Activated naive CD4-positive, alpha-beta T cell treated with anti-CD3 and anti-CD28 coated beads for 36 hours (primary cell): Measurements from ENCODE around the gene TBKBP1. TPM values are rescaled to one million over a fixed set of nuclear protein-coding genes. Genes with fewer than 3 reads are reported as not detected.
"Not testable (repeated sequence)": the region's sequence is repeated elsewhere in the genome, so short reads cannot be mapped to it uniquely, and the experiment has no call there.

Experiments
- CTCF ChIA-PET: fragments of 350-600 bp; sonication (Branson Sonifier 250); formaldehyde crosslinking; loops from one replicate; lab custom pipeline; 2021; ENCODE audit warnings: antibody characterized with exemption; lab: Charles Lee
- DNase-seq: peaks from one replicate; pipeline ENCODE4 v3.0.0-alpha.2; 2020
- H3K27ac Mint-ChIP-seq: one replicate; pipeline ENCODE4 v1.8.0; 2021; ENCODE audit warnings: mild to moderate bottlenecking, mixed read lengths
- H3K27me3 Mint-ChIP-seq: one replicate; pipeline ENCODE4 v1.8.0; 2021; ENCODE audit warnings: low read depth, mixed read lengths
- H3K36me3 Mint-ChIP-seq: one replicate; pipeline ENCODE4 v1.8.0; 2021; ENCODE audit warnings: low read depth, mixed read lengths
- H3K4me1 Mint-ChIP-seq: one replicate; pipeline ENCODE4 v1.8.0; 2021; ENCODE audit warnings: low read depth, mixed read lengths
- H3K4me3 Mint-ChIP-seq: one replicate; pipeline ENCODE4 v1.8.0; 2021; ENCODE audit warnings: mild to moderate bottlenecking, moderate library complexity, mixed read lengths
- H3K9me3 Mint-ChIP-seq: one replicate; pipeline ENCODE4 v1.8.0; 2021; ENCODE audit warnings: mixed read lengths
- intact Hi-C: fragments of 100-400 bp; cut with micrococcal nuclease; formaldehyde crosslinking; loops from one replicate; pipeline ENCODE4 v1.15.1; 2023
- total RNA-seq, 2 experiments: library from RNA; stranded (reverse); gene quantifications; one replicate each; pipeline ENCODE4 v1.2.3, GENCODE V29; 2021

The TBKBP1 gene
- total RNA-seq, 2 experiments from 2014 or later: 19.5 to 19.7 TPM

DNA sequence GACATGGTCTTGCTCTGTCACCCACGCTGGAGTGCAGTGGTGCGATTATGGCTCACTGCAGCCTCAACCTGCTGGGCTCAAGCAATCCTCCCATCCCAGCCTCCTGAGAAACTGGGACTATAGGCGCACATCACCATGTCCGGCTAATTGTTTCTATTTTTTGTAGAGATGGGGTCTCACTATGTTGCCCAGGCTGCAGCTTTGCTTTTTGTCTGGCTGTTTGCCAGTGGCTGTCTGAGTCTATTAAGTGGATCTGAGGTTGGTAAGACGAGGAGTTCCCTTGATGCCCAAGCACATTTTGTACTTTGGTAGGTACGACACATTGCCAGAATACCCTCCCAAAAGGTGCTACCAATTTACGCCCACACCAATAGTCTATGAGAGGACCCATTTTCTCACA, 44.2 kb downstream of the TBKBP1 start:
- peaks cover 66% of the 10 kb centered on the region for H3K4me1 Mint-ChIP-seq
- no peak for DNase-seq
- peaks cover 76% of the 10 kb centered on the region for H3K36me3 Mint-ChIP-seq
- no peak overlapping the region for H3K4me3 Mint-ChIP-seq
- intact Hi-C loops: no loop called here
- H3K27me3 Mint-ChIP-seq: no peaks in the 10 kb centered on the region
- H3K9me3 Mint-ChIP-seq: no peaks in the 10 kb centered on the region
- CTCF ChIA-PET: interaction anchor here (0.5 to 8.5 kb wide), 5 partner anchors 12 to 40 kb away, joined by 3 to 158 read pairs (median 3); no protein-coding TSS in a partner anchor
- H3K27ac Mint-ChIP-seq: no peak overlapping the region

DNA sequence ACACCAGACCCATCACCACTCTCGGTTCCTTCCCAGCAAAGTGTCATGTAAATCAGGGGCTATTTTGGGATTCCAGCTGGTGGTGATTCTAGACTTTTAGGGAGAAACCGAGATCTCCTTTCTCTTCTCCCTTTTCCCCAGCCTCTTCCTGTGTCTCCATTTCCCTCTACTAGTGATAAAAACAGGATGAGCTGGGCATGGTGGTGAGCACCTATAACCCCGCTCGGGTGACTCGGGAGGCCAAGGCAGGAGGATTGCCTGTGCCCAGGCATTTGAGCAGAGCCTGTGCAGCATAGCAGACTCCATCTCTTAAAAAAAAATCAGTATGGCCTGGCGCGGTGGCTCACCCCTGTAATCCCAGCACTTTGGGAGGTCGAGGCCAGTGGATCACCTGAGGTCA, 45.2 kb downstream of the TBKBP1 start:
- Mint-ChIP-seq H3K4me1 (peaks cover 69% of the 10 kb centered on the region), H3K4me3 (no peak overlapping the region), H3K9me3 (no peaks in the 10 kb centered on the region), H3K36me3 (peaks cover 78% of the 10 kb centered on the region), H3K27me3 (no peaks in the 10 kb centered on the region), H3K27ac (peak overlapping the region; percentile 50)
- CTCF ChIA-PET: interaction anchor here (0.6 to 5.7 kb wide), 5 partner anchors 34 to 83 kb away, joined by 3 to 62 read pairs (median 3); partner anchors contain the start of gene OSBPL7
- DNase-seq: no peak
- intact Hi-C loops: no loop called here

DNA sequence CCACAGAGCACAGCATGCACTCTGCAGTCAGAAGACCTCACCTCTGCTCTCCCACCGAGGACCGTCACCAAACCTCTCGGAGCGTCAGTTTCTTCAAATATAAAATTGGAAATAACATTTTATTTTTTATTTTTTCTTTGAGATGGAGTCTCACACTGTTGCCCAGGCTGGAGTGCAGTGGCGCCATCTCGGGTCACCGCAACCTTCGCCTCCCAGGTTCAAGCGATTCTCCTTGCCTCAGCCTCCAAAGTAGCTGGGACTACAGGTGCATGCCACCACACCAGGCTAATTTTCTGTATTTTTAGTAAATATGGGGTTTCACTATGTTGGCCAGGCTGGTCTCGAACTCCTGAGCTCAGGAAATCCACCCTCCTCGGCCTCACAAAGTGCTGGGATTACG, 46.0 kb downstream of the TBKBP1 start:
- H3K27me3 Mint-ChIP-seq, DNase-seq, H3K9me3 Mint-ChIP-seq, H3K4me3 Mint-ChIP-seq, intact Hi-C loops: not testable (repeated sequence)
- H3K36me3 Mint-ChIP-seq: peaks cover 78% of the 10 kb centered on the region
- peak overlapping the region; percentile 47 for H3K27ac Mint-ChIP-seq
- CTCF ChIA-PET: interaction anchor here (1.5 to 5.7 kb wide), 3 partner anchors 41 to 82 kb away, joined by 3 to 62 read pairs (median 4); partner anchors contain the start of gene OSBPL7
- H3K4me1 Mint-ChIP-seq: peaks cover 67% of the 10 kb centered on the region

DNA sequence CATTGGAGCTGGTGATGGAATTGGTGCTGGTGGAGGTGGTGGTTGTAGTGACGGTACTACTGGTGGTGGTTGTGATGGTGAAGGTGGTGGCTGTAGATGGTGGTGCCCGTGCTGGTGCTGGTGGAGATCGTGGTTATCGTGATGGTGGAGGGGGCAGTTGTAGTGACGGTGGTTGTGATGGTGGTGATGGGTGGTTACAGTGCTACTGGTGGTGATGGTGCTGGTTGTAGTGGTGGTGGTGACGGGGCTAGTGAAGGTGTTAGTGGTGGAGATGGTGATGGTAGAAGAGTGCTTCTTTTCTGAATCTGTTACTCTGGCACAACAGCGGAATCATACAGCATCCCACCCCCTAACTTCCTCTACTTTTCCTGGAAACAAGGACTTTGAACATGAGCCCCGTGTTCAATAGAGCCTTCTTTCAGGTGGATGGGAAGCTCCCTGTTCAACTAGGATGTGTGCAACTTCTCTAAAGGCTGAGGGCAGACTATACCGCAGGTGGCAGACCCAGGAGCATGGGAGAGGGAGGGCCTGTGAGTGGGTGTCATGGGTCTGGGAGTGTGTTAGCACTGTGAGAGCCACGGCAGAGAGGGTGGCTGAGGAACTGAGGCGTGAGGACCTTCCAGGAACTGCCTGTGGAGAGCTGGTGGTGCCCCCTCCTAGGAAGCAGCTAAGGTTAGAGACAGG, 47.3 kb downstream of the TBKBP1 start:
- H3K36me3 Mint-ChIP-seq: peaks cover 78% of the 10 kb centered on the region
- intact Hi-C loops: no loop called here
- peak overlapping the region; percentile 65 for H3K27ac Mint-ChIP-seq
- no peaks in the 10 kb centered on the region for H3K9me3 Mint-ChIP-seq
- CTCF ChIA-PET: interaction anchor here (0.7 to 5.7 kb wide), 5 partner anchors 11 to 92 kb away, joined by 3 to 62 read pairs (median 3); partner anchors contain the start of gene KPNB1
- DNase-seq: no peak
- peak overlapping the region; percentile 2 for H3K4me3 Mint-ChIP-seq
- no peaks in the 10 kb centered on the region for H3K27me3 Mint-ChIP-seq
- H3K4me1 Mint-ChIP-seq: peaks cover 59% of the 10 kb centered on the region

DNA sequence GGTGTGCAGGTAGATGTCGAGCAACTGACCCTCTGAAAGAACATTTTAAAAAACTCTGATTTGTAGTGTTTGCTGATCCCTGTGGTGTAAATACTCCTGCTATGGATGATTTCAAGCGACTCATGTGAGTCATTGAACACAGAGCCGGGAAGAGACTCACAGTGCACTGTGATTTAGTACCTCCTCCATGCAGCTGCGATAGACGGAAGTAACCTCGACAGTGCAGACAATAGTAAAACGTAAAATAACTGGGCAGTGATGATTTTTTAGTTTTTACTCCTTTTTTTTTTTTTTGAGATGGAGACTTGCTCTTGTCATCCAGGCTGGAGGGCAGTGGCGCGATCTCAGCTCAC, 47.8 kb downstream of the TBKBP1 start:
- DNase-seq: no peak
- peaks cover 54% of the 10 kb centered on the region for H3K4me1 Mint-ChIP-seq
- H3K36me3 Mint-ChIP-seq: peaks cover 77% of the 10 kb centered on the region
- peak overlapping the region; percentile 30 for H3K4me3 Mint-ChIP-seq
- H3K27me3 Mint-ChIP-seq: no peaks in the 10 kb centered on the region
- intact Hi-C loops: loop anchor here (1.0 kb wide), 2 partner anchors 43 to 77 kb away; no protein-coding TSS in a partner anchor
- CTCF ChIA-PET: interaction anchor here (0.6 to 5.7 kb wide), 6 partner anchors 11 to 92 kb away, joined by 3 to 62 read pairs (median 3); partner anchors contain the start of gene KPNB1
- peak overlapping the region; percentile 65 for H3K27ac Mint-ChIP-seq
- H3K9me3 Mint-ChIP-seq: no peaks in the 10 kb centered on the region

DNA sequence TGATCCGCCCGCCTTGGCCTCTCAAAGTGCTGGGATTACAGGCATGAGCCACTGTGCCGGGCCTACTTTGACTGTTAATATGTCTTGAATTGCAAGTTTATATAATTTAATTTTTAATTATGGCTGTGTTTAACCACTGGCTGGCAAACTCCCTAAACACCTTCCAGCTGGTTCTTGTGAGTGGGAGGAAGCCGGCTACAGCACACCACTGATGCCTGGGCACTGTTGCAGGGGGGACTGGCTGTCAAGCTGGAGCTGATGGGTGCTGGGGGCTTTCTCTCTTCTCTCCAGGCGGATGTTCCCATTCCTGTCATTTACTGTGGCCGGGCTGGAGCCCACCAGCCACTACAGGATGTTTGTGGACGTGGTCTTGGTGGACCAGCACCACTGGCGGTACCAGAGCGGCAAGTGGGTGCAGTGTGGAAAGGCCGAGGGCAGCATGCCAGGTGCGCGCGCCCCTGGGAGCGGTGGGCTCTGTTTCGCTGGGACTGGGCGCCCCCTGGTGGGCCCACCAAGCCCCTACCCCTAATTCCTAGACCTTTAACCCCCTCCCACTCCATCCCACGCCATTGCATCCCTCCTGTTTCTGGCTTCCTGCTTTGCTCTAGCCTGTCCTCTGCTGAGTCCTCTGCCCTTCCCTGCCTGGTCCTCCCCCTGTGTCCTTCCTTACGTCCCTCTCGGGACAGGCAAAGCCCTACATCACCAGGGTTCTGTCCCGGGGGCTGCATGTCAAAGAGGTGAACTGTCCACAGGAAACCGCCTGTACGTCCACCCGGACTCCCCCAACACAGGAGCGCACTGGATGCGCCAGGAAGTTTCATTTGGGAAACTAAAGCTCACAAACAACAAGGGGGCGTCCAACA, 48.6 kb downstream of the TBKBP1 start:
- Mint-ChIP-seq H3K27me3 (no peaks in the 10 kb centered on the region), H3K9me3 (no peaks in the 10 kb centered on the region), H3K4me3 (peak overlapping the region; percentile 45), H3K27ac (no peak overlapping the region), H3K4me1 (peaks cover 46% of the 10 kb centered on the region), H3K36me3 (peaks cover 75% of the 10 kb centered on the region)
- CTCF ChIA-PET: interaction anchor here (0.6 to 5.7 kb wide), 8 partner anchors 10 to 93 kb away, joined by 3 to 62 read pairs (median 3); partner anchors contain the start of gene KPNB1
- intact Hi-C loops: loop anchor here (1.0 kb wide), 2 partner anchors 44 to 78 kb away; no protein-coding TSS in a partner anchor
- peak; percentile 53 for DNase-seq

DNA sequence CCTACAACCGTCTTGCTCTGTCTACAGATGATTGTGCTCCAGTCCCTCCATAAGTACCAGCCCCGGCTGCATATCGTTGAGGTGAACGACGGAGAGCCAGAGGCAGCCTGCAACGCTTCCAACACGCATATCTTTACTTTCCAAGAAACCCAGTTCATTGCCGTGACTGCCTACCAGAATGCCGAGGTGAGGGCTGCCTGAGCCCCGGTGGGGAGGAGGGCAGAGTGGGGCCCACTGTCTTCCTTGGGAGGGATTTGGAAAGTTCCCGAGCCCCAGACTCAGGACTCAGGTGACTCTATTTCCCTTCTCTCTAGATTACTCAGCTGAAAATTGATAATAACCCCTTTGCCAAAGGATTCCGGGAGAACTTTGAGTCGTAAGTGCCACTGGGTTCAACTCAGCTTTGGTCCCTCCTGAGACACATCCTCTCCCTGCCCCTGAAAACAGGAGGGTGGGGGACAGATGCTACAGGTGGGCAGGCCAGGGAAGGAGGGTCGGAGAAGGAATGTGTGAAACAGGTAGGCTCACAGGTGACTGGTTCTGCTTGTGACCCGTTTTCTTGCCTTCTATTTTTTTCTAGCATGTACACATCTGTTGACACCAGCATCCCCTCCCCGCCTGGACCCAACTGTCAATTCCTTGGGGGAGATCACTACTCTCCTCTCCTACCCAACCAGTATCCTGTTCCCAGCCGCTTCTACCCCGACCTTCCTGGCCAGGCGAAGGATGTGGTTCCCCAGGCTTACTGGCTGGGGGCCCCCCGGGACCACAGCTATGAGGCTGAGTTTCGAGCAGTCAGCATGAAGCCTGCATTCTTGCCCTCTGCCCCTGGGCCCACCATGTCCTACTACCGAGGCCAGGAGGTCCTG, 50.4 kb downstream of the TBKBP1 start:
- Mint-ChIP-seq H3K27ac (no peak overlapping the region), H3K4me3 (no peak overlapping the region), H3K36me3 (peaks cover 66% of the 10 kb centered on the region), H3K27me3 (no peaks in the 10 kb centered on the region), H3K4me1 (peaks cover 37% of the 10 kb centered on the region), H3K9me3 (no peaks in the 10 kb centered on the region)
- no peak for DNase-seq
- CTCF ChIA-PET: interaction anchor here (0.7 to 5.7 kb wide), 3 partner anchors 45 to 79 kb away, joined by 4 to 62 read pairs (median 4); no protein-coding TSS in a partner anchor
- intact Hi-C loops: no loop called here

DNA sequence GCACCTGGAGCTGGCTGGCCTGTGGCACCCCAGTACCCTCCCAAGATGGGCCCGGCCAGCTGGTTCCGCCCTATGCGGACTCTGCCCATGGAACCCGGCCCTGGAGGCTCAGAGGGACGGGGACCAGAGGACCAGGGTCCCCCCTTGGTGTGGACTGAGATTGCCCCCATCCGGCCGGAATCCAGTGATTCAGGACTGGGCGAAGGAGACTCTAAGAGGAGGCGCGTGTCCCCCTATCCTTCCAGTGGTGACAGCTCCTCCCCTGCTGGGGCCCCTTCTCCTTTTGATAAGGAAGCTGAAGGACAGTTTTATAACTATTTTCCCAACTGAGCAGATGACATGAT, 51.0 kb downstream of the TBKBP1 start:
- CTCF ChIA-PET: interaction anchor here (0.7 to 1.0 kb wide), 2 partner anchors 47 to 79 kb away, joined by 4 read pairs; no protein-coding TSS in a partner anchor
- H3K27ac Mint-ChIP-seq: no peak overlapping the region
- H3K4me3 Mint-ChIP-seq: no peak overlapping the region
- H3K4me1 Mint-ChIP-seq: peaks cover 32% of the 10 kb centered on the region
- H3K27me3 Mint-ChIP-seq: no peaks in the 10 kb centered on the region
- DNase-seq: no peak
- no peaks in the 10 kb centered on the region for H3K9me3 Mint-ChIP-seq
- peaks cover 62% of the 10 kb centered on the region for H3K36me3 Mint-ChIP-seq
- intact Hi-C loops: no loop called here

DNA sequence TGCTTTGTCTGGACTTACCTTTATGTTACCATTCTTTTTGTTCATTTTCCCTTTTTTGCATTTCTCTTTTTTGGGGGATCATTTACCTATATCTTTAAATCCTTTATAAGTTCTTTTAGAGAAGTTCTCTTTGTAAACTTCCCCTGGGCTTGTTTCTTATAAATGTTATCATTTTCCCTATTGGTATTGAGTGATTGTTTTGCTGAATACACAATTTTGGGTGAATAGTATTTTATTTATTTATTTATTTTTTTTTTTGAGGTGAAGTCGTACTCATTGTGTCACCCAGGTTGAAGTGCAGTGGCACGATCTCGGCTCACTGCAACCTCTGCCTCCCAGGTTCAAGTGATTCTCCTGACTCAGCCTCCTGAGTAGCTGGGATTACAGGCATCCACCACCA, 57.5 kb downstream of the TBKBP1 start:
- Mint-ChIP-seq H3K9me3 (peaks cover 2% of the 10 kb centered on the region), H3K36me3 (peaks cover 8% of the 10 kb centered on the region), H3K27me3 (peaks cover 6% of the 10 kb centered on the region), H3K27ac (no peak overlapping the region), H3K4me1 (peaks cover 2% of the 10 kb centered on the region), H3K4me3 (no peak overlapping the region)
- intact Hi-C loops: no loop called here
- CTCF ChIA-PET: interaction anchor here (0.7 kb wide), 2 partner anchors 14 to 70 kb away, joined by 3 read pairs; partner anchors contain the start of gene OSBPL7
- DNase-seq: no peak

DNA sequence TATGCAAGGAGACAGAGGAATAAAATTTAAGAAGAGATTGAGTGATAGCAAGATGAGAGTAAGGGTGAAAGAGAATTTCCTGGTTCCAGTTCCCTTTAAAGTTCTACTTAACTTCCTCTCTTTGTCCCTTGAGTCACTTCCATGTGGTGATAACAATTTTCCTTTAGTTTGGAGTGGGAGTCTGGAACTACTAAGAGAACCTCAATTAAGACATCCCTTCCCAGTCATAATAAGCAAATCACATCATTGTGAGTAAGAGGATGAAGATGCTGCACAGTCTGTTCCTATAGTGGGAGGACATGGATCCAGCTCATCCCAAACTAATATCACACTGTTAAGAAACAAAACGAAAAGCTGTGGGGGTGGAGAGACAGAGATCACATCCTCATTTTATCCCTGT, 63.4 kb downstream of the TBKBP1 start:
- DNase-seq: no peak
- Mint-ChIP-seq H3K9me3 (peaks cover 5% of the 10 kb centered on the region), H3K27ac (no peak overlapping the region), H3K4me3 (no peak overlapping the region), H3K27me3 (peaks cover 20% of the 10 kb centered on the region), H3K36me3 (peaks cover 3% of the 10 kb centered on the region), H3K4me1 (no peaks in the 10 kb centered on the region)
- CTCF ChIA-PET: interaction anchor here (1.4 kb wide), 1 partner anchor 18 kb away, joined by 5 read pairs; no protein-coding TSS in a partner anchor
- intact Hi-C loops: no loop called here

DNA sequence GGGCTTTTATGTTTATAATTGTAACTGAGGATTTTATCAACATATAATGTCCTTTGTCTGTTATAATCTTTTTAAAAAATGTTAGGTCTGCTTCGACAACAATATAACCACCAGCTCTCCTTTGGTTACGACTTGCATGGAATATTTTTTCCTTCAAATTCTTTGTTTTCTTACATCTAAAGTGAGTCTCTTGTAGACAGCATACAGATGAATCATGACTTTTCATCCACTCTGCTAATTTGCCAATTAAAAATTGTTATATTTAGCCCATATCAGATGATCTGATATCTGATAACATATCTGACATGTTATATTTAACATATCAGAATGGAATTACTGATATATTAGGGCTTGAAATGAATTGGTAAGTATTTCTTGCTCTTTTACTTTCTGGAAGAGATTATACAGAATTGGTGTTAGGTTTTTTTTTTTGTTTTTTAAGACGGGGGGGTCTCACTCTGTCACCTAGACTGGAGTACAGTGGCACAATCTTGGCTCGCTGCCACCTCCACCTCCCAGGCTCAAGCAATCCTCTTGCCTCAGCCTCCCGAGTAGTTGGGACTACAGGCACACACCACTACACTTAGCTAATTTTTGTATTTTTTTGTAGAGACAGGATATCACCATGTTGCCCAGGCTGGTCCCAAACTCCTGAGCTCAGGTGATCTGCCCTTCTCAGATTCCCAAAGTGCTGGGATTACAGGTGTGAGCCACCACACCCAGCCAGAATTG, 66.6 kb downstream of the TBKBP1 start:
- Mint-ChIP-seq H3K9me3 (peaks cover 8% of the 10 kb centered on the region), H3K27ac (no peak overlapping the region), H3K36me3 (peaks cover 3% of the 10 kb centered on the region), H3K27me3 (peaks cover 25% of the 10 kb centered on the region), H3K4me3 (no peak overlapping the region), H3K4me1 (peaks cover 2% of the 10 kb centered on the region)
- intact Hi-C loops: no loop called here
- DNase-seq: no peak
- CTCF ChIA-PET: interaction anchor here (0.8 kb wide), 1 partner anchor 322 kb away, joined by 3 read pairs; no protein-coding TSS in a partner anchor
